ENCODE data around the gene HSPA9.

GRCh38 chr5:138514021-138514420 lies 61.2 kb downstream of the HSPA9 start:
- TF ChIP-seq RAD21 (IDR thresholded peaks at IDR 0.05 in 1 of 2, conservative IDR thresholded peaks at IDR 0.05 in 1 of 2; ENCODE audit: low read depth in 2 of 2, low read length in 2 of 2) = no peak
- no peak for TF ChIP-seq TAF1 (IDR thresholded peaks at IDR 0.05; ENCODE audit: low read depth, low read length)
- TF ChIP-seq POLR2A (IDR thresholded peaks at IDR 0.05; ENCODE audit: control extremely low read depth in 1 of 2, low read depth in 2 of 2, low read length in 2 of 2) = no peak
- TF ChIP-seq POLR2AphosphoS5 (IDR thresholded peaks at IDR 0.05; ENCODE audit: low read depth, low read length) = no peak
- TF ChIP-seq MAX (IDR thresholded peaks at IDR 0.05) = no peak
